Right kidney (tissue), 1 donor: ENCODE measurements around the gene LRRC8C.

ENCODE experiments used
- DNase-seq: peaks from one replicate; pipeline ENCODE4 v3.0.0-alpha.2; 2016

Gene LRRC8C

DNA sequence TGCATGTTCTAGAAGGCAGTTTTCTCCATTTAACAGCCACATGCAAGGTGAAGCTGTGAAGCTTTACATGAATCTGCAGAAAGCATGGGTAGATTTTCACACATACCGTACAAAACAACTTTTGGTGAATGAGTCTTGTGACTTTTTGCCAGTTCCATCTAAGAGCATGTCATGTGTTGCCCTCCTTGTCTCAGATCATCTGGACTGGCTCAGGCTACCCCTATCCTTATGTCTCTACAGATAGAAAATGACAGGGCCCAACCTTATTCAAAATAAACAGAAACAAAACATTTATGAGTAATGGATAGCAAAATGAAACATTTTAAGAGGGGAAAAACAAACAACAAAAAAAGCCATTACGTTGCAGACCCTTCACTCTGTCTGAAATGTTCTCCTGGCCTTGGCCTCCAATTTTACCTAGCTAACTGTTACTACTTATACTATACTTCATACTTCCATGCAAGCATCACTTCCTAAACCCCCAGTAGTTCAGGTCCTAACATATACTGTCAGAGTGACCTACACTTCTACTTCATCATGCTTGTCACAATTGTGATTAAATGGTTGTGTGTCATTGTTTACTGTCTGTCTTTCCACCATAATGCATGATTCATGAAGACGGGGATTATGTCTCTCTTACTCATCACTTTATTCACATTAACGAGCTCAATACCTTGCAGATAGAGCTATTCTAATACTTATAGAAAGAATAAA, 39.0 kb downstream of the LRRC8C start:
- DNase-seq = no peak

DNA sequence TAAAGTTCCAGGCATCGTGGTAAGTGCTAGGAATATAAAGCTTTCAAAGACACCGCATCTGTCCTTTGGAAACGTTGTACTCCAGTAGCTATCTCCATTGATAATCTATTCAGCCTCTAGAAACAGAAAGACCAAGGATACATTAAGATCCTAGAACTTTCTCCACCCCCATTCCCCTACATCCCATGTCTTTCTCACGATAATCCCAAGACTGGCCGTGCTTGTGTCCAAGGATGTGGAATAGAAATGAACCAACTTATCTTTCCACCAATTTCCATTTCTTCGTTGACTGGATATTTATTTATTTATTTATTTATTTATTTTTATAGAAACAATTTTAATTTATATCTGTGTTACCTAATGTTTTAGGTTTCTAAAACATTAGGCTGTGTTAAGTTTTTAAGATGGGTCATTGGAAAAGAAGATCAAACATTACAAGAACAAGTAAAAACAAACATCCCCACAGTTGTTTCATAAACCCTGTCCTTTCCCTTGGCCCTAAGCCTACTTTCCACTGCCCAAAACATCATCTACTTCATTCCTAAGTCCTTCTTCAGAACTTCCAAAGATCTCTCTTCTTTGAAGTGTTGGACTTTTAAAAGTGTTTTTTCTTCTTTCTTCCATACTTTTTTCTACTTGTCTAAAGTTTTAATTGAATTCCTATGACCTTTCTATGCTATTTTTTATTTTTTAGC, 39.7 kb downstream of the LRRC8C start:
- no peak for DNase-seq

DNA sequence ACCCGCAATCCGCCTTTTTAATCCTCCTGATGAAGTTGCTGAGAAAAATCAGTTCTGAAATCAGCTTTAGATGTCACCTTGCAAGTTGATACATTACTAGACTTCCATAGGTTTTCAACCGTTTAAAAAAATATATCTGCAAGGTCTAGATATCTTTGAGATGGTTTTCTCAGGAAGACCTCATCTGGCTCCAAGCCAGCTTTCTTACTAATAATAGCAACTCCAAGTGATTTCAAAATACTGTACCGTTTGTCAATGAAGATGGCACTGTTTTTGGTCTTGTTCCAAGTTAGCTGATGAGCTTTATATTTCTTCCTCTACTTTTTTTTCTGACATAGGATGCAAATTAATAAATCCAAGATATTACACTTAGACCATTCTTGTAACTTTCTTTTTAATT, 40.3 kb downstream of the LRRC8C start:
- DNase-seq = no peak

DNA sequence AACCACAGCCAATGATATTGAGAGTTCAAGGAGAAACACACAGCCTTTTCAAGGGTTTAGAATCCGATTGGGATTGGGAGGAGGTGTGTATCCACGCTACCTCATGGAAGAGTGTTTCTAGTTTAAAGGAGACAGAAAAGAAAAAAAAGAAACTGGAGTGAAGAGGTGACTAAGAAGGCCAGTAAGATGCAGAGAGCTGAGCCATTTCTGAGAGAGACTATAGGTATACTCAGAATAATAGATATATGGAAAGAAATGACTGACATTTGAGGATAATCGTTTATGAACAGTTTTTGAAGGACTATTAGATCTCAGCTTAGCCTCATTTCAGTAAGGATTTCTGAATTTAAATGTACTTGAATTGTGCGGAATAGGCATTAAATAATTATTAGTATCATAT, 42.8 kb downstream of the LRRC8C start:
- no peak for DNase-seq

DNA sequence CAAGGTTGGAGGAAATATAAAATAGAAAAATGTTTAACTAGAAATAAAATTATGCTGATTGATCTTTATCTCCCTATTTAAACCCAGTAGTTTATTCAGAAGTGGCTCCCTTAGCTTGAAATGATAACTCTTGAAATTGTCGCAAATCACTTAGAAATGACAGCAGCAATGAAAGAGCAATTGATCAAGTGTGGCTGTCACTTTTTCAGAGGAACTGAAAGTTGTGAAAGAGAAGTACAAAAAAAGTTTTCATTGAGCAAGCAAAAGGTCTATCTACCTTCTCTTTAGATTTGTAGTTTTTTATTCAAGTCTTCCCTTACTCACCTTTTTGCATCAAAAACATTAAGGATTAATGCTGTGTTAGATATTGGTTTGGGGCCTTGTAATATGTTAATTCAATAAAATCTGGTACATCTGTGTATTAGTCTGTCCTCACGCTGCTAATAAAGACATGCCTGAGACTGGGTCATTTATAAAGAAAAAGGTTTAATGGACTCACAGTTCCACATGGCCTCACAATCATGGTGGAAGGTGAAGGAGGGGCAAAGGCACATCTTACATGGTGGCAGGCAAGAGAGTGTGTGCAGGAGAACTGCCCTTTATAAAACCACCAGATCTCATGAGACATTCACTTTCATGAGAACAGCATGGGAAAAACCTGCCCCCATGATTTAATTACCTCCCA, 48.3 kb downstream of the LRRC8C start:
- no peak for DNase-seq

DNA sequence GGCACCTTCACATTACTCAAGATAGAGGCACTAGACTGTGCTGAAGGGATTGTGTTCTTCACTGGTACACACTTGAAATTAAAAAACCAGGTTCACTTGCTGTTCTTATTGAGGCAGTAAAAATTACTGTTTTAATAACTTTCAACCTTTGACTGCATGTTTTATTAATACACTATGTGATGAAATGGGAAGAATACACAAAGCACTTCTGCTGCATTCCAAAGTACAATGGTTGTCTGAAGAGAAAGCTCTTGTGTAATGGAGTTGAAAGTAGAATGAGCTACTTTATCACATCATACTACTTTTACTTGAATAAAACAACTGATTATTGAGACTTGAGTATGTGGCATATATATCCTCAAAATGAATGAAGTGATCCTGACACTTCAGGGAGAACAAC, 49.7 kb downstream of the LRRC8C start:
- no peak for DNase-seq

DNA sequence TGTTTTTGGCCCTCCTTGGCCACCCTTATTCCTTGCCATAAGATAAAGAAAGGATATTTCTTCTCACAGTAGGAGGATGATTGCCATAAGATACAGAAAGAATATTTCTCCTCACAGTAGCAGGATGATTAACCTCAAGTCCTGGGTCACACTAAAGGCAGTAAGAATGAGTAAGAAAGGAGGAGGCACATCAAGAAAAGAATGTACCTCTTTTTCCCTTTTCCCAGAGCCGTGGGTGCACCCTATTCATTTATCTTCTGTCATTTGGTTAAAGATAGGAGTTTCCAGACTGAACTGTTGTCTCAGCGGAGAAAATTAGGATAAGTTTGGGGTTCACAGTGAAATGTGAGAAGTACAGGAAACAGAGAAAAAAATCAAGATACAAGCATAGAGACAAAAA, 52.5 kb downstream of the LRRC8C start:
- DNase-seq = no peak

DNA sequence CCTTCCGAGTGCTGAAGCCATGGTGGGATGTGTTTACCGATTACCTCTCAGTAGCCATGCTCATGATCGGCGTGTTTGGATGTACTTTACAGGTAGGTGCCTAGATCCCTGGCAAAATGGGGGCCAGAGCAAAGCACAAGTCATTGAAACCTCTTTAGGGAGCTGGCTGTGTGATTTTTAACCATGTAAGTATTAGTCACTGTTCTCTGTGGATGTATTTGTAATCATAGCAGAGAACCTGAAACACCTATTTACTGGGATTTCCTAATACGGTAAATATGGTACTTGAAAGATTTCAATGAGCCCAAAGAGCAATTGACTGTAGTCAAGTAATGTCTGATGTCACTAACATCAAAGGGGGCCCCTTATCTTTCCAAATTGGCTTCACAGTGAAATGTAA, 53.6 kb downstream of the LRRC8C start:
- no peak for DNase-seq

DNA sequence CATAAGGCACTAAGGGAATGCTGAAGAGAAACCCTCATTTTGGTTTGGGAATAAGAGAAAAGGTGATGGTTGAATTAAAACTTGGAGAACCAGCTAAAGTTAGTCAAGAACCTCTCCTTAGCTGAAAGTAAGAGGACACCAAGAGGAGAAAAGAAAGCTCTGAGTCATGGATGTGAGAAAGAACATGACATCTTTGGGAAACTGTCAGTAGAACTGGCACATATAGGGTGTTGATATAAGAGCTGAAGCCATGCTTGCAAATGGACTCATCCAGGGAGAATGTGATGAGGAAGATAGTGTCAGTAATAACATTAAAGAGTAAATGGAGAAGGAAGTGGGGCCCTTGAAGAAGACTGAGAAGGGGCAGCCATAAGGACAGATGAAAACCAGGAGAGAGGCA, 54.3 kb downstream of the LRRC8C start:
- DNase-seq = no peak

DNA sequence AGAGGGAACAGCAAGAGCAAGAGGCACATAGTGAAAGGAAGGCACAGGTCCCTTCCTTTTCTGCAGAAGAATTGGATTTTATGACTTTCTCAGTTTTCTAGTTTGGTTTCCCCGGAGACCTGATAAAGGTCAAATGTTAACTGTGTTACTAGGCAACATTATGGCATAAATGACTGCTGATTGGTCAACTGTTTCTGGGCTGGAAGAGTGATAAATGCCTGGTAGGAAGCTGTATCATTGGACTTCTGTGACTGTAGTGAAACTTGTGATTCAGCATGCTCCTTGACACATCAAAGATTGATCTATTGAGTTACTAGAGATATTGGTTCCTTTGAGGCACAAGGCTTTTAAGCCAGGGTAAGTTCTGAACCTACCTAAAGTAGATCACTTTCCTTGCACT, 55.7 kb downstream of the LRRC8C start:
- DNase-seq = no peak

DNA sequence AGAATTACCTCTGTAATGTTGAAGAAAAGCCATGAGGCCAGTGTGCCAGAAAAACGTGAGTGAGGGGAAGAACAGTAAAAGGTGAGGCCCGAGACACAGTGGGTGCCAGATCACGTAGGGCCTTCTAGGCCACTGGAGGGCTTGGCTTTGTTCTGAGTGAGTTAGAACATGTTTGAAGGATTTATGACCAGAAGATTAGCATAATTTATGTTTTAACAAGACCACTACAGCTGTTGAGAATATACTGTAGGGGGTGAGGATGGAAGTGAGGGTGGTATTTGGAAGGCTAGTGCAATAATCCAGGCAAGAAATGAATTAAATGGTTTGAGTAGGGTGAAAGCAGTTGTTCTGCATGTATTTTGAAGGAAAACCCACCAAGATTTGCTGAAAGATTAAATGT, 56.3 kb downstream of the LRRC8C start:
- no peak for DNase-seq

DNA sequence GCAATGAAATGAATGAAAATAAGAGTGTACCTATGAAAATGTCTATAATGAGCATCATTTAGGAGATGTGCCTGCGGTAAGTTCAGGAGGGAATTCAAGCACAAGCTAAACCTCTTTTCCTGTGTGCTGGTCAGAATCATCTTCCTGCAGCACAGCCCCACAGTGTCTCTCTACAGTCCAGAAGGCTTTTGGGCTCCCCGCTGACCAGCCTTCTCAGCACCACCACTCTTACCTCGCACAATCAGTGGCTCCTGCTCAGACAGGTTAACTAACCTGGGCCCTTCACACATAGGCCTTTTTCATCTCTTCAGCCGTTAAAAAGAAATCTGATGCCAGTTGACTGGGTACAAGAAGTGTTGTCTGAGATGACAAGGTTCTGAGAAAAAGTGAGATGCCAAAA, 57.7 kb downstream of the LRRC8C start:
- DNase-seq = no peak

DNA sequence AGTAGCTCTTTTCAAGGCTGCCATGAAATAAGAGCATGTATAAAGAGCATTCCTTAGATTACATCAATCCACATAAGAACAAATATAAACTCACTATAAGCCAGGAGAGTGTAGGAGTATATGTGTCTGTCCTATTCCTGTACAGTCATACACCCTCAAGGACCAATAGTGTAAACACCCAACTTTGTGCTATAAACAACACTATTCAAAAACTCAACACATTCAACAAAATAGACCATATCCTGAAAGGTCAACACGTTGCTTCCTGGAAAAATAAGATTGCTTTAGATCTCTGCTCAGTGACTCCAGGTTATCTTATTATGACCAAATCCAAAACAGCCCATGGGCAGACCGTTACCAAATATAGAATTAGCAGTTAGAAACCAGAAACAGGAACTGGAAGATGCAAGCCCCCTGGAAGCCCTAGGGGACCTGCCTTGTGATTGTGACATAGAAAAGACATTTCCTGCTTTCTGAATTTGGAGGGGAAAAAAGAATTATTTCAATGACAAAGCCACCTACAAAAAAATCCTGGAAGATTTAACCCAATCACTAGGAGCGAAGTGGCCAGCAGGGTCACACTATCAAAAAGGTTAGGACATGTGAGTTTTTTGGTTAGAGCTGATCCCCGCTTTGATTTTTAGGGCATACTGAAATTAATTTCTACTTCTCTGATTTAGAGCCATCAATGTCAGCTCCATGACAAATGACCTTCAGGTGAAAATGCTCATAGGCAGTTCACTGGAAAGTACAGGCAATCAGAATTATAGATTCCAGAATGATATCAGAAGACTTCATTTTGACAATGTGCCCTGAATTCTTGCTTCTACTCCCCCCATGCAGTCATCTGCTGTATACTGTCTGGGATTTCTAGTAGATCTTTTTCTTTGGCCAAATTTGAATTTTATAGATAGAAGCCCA, 59.9 kb downstream of the LRRC8C start:
- DNase-seq = no peak

DNA sequence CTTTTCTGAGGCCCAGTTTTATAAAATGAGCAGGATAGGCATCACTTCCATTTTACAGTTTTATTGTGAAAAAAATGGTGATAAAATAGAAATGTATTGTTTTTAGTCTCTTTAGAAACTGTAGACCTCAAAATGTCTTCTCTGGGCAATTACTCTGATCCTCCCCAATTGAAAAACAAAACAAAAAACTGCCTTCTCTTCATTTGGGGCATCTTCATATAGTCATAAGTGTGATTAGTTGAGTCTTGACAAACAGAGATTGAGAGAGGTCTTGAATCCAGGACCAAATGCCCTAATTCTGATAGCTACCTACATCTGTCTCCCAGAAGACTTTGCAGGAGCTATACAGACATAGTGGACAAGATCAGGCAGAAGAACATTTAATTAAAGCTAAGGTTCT, 62.9 kb downstream of the LRRC8C start:
- DNase-seq = no peak

DNA sequence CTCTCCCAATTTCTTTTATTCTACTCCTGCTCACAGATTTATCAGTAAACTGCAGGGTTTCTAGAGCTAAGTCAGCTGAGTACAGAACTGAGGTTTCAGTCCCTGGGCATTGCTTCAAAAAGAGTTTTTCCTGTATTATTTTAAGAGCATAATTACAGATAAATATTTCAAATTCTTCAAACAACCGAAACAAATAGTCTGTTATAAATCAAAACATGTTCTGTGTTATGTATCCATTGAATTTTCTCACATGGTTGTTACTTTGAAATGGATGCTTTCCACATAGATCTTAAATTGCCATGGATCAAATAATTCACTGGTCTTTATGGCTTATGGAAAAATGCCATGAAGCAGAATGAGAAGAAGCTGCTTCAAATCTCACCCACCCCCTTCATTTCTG, 64.5 kb downstream of the LRRC8C start:
- no peak for DNase-seq

DNA sequence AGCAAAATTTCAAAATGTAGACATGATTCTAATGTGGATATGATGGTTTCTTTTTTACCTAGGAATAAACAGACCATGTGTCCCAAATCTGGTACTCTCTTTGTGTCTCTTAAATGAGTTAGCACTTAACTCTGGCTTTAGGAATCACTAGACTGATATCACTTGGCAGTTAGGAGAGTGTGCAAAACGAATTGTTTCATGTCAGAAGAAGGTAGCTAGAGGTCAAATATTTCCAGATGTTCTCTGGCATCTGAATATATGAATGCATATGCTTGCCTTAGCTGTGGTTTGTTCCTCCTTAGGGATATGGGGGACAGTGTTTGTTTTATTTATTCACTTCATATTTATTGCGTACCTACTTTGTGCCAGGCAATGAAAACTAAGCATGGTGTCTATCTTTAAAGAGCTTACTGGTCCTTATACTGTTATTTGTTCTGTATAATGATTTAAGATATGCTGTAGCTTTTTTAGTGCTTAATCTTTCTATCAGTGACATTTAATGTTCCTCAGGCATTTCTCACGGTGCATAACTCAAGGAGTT, 65.2 kb downstream of the LRRC8C start:
- no peak for DNase-seq

DNA sequence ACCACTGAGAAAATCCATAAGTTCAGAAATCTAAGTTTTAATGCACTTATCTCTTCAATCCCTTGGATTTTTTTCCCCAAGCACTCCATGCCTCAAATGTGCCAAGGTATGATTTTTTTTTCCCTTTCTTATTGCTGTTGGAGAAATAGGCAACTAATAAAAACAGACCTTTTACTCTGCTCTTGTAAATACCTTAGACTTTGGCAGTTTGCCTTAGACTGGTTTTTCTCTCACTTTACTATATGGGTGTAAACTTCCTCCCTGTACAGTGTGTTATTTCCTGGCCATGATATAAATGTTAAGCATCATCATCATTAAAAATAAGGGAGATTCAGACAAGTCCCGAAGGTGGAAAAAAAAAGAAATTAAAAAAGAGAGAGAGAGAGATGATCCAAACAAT, 65.7 kb downstream of the LRRC8C start:
- DNase-seq = no peak

DNA sequence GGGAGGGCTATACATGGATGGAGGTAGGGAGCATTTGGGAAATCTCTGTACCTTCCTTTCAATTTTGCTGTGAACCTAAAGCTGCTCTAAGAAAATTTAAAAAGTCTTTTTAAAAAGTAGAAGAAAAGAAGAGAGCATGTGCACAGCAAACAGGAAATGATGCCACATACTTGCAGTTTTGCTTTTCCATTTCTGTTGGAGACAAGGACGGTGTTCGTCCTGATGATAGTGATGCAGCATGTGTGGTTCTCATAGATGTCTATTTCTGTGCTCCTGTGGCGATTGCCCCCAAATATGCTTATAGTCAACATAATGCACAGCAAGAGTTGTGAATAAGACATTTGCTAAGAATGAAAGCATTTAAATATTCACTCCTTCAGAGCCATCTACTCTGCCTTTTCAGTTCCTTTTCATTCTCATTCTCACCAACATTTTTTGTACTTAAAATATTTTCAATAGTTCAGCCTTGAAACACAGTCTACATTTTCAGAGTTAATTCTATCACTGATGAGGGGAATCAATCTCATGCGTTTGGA, 66.6 kb downstream of the LRRC8C start:
- DNase-seq = no peak

DNA sequence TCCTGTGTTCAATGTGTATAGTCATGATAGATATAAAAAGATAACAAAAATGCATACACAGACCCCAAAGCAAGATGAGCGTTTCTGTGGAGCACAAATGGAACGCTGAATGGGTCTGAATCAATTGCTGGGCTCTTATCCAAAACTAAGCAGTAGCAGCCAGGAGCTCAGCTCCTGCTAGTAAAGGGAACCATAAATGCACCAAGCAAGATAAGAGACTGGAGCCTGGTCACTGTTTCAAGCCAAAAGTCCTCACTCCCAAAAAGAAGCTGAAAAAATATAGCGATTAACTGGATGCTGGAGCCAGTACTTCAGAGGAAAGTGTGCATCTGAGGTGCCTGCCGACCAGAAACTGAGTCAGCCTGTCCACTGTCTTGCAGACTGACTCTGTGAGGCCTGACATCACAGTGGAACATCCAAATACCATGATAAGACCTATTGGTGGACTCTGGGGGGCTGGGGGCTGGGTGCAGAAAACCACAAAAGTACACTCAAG, 68.9 kb downstream of the LRRC8C start:
- no peak for DNase-seq

DNA sequence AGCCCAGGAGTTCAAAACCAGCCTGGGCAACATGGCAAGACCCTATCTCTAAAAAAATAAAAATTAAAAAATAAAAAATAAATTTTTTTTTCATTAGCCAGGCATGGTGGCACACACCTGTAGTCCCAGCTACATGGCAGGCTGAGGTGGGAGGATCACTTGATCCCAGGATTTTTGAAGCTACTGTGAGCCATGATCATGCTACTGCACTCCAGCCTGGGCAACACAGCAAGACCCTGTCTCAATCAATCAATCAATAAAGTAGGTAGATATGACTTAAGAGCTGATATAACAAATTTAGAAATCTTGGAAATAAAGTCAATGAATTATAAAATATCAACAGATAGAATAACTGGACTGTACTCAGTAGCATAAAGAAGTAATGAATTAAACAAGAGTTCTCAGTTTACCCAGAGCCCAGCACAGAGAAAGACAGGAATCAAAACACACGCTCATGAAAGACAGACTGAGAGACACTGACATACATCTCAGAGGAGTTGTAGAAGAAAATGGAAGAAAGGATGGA, 69.7 kb downstream of the LRRC8C start:
- no peak for DNase-seq

DNA sequence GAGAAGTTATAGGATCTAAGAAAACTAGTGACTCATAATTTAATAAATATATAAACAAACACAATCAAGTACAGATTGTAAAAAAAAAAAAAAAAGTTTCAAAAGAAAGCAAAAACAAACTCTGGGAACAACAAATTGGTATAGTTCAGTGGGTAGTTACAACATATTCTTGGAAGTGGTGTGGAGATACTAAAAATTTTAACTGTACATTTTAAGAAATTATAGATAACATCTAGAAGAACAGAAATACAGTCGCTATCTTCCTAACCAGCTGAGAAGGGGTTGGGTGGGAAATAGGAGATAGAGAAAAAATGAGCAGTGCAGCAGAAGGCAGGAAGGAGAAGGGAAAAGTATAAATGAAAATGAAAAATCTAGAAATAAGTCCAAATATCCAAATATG, 70.5 kb downstream of the LRRC8C start:
- DNase-seq = no peak

DNA sequence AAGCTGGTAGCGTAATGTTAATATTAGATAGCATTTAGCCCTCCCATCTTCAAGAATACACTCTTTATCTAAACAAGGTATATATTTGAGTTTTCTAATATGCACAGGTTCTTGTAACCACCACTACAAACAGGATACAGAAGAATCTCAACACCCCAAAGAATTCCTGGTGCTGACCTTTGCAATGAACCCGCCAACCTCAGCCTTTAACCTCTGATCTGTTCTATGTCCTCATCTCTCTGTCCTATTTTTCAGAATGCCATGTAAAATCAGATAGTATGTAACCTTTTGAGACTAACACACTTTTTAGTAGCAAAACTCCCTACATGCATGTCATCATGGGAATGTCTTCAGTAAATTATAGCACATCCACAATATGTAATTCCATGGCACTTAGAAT, 71.1 kb downstream of the LRRC8C start:
- DNase-seq = no peak
